Transverse colon (tissue), 4 donors: ENCODE data around the gene SPATA24. TPM values are rescaled to one million over a fixed set of nuclear protein-coding genes. Genes with fewer than 3 reads are reported as not detected.

Source experiments
- DNase-seq: peaks from one replicate; pipeline ENCODE4 v3.0.0-alpha.2; 2019
- H3K27ac ChIP-seq, 4 donors: fragments of 200-600 bp; sonication (generic); 2 replicates each; pipeline ENCODE4 v1.5.1; 2016 to 2018; ENCODE audit warnings: inconsistent platforms in 4 of 4
- H3K27me3 ChIP-seq: fragments of 200-600 bp; sonication (generic); 2 replicates; pipeline ENCODE4 v1.5.1; 2017; ENCODE audit warnings: inconsistent platforms
- H3K36me3 ChIP-seq, 4 donors: fragments of 200-600 bp; sonication (generic); 2 replicates each; pipeline ENCODE4 v1.5.1; 2017 to 2019; ENCODE audit warnings: inconsistent platforms in 4 of 4
- H3K4me1 ChIP-seq, 4 donors: fragments of 200-600 bp; sonication (generic); 2 replicates each; pipeline ENCODE4 v1.5.1; 2017 to 2020; ENCODE audit warnings: inconsistent platforms in 4 of 4
- H3K4me3 ChIP-seq, 4 donors: fragments of 200-600 bp; sonication (generic); 1 replicate in 1 of 4; 2 replicates in 3 of 4; pipeline versions ENCODE4 v1.5.1 to v1.6.1; 2017 to 2019; ENCODE audit warnings: inconsistent platforms in 4 of 4
- H3K9me3 ChIP-seq, 2 donors: fragments of 200-600 bp; sonication (generic); 2 replicates each; pipeline ENCODE4 v1.5.1; 2017 to 2019; ENCODE audit warnings: inconsistent platforms in 2 of 2
- CTCF ChIP-seq, 5 experiments: fragments of 200-600 bp in 3 of 5; fragments of 450-650 bp in 2 of 5; sonication (generic) in 3 of 5; IDR thresholded peaks; 1 replicate in 2 of 5; 2 replicates in 3 of 5; pipeline ENCODE4 v1.5.1; 2016 to 2017; ENCODE audit warnings: antibody characterized with exemption in 5 of 5, inconsistent platforms in 3 of 5, mild to moderate bottlenecking in 2 of 5, moderate library complexity in 1 of 5
- EP300 ChIP-seq: sonication (generic); formaldehyde crosslinking; IDR thresholded peaks from one replicate; pipeline ENCODE4 v1.6.1; 2017; ENCODE audit warnings: antibody characterized with exemption, low read depth
- POLR2A ChIP-seq: fragments of 450-650 bp; IDR thresholded peaks from one replicate; pipeline ENCODE4 v1.6.1; 2016; ENCODE audit warnings: antibody characterized with exemption, mild to moderate bottlenecking, moderate library complexity
- POLR2AphosphoS5 ChIP-seq, 3 donors: sonication (generic); formaldehyde crosslinking; IDR thresholded peaks; one replicate each; pipeline ENCODE4 v1.6.1; 2016; ENCODE audit warnings: antibody characterized with exemption in 3 of 3
- WGBS, 2 donors: methylation state at CpG; one replicate each; pipeline ENCODE4 v1.1.5; 2018; ENCODE audit warnings: low coverage in 1 of 2; 5-methylcytosine and 5-hydroxymethylcytosine counted together
- in situ Hi-C, 4 donors: fragments of 200-750 bp; cut with MboI; loops; one replicate each; pipeline versions ENCODE4 v1.15.0 to v1.15.1; 2017; ENCODE audit warnings: low sequenced_read_pairs in 3 of 4, low pct_ligation_motif_present in 1 of 4, low pct_unique_long_range_greater_than_20kb in 1 of 4
- intact Hi-C: fragments of 100-400 bp; cut with DNase I; formaldehyde crosslinking; loops from one replicate; pipeline ENCODE4 v1.15.1; 2023; ENCODE audit warnings: low total_unique reads
- total RNA-seq, 4 donors: library from RNA; depleted of rRNA; stranded (reverse); fragments of >200 nt; gene quantifications; one replicate each; pipeline ENCODE4 v1.1.0, GENCODE V29; 2016

SPATA24 gene
- total RNA-seq, 4 donors from 2014 or later: 3.0 TPM; not detected in 2

DNA sequence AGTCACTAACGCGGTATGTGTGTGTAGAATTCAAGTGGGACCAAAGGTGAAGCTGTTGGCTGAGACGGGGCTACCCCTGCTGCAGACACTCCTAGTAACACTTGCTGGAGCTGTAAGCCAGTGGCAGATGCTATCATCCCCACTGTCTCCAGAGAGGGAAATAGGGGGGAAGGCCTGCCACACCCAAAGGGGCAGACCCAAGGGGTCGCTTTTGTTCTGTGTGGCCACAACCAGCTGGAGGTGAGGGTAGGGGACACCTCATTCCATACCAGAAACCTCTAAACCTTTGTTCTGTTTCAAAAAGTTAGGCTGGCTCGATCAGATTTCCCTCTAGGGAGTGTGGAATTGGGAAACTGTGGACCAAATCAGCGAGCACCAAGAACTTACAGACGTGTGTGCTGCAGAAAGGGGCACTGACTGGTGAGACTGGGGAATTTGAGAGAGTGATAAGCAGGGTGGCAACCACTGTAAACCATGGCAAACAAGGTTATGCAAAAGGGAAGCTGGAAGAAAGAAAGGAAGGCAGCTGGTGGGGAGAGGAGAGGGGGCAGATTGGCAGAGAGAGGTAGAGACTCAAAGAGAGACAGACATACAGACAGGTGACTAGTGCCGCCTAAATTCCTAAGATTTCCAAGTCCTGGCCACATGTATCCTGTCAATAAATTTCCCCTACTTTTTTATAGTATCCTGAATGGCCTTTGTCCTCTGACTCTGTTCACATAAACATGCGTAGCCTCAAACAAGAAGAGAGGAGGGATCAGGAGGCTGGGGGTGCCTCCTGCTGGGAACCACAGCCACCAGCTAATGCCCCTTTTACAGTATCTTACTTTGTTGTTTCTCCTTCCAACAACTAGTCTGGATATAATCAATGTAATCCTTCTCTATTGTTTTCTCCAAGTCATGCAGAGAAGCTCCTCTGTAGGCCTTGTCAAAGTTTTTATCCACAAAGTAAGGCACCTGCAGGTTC is 15.6 kb upstream of the SPATA24 start:
- Histone ChIP-seq H3K4me1 (peaks cover 28 to 54% (median 37%) of the 10 kb centered on the region in 4 donors), H3K9me3 (no peaks in the 10 kb centered on the region), H3K27me3 (no peaks in the 10 kb centered on the region), H3K36me3 (no peaks in the 10 kb centered on the region), H3K27ac (peak overlapping the region; percentile 35 to 74 (median 60)), H3K4me3 (no peak overlapping the region)
- 50 to 65% methylated on average over 6 to 9 of the region's 9 CpGs for WGBS, 2 donors
- DNase-seq: peak; percentile 38
- in situ Hi-C loops: loop anchor here in 3 of 4 donors (5.0 to 10.0 kb wide), 3 partner anchors 85 to 98 kb away; no protein-coding TSS in a partner anchor
- TF ChIP-seq CTCF (IDR thresholded peaks at IDR 0.05) (peak in 2 of 5 experiments; percentile 10 to 22), POLR2AphosphoS5 (IDR thresholded peaks at IDR 0.05) (no peak), EP300 (no peak), POLR2A (no peak)
- intact Hi-C loops: loop anchor here (5.0 to 10.0 kb wide), 2 partner anchors 93 to 345 kb away; no protein-coding TSS in a partner anchor

GRCh38 chr5:139418793-139419192 is 14.9 kb upstream of the SPATA24 start:
- H3K36me3 ChIP-seq: no peaks in the 10 kb centered on the region
- in situ Hi-C loops: no loop called here
- WGBS, 2 donors: 70% methylated on average over 1 of the region's 1 CpG
- no peak for TF ChIP-seq POLR2AphosphoS5 (IDR thresholded peaks at IDR 0.05)
- no peak for TF ChIP-seq EP300
- TF ChIP-seq POLR2A: no peak
- TF ChIP-seq CTCF (IDR thresholded peaks at IDR 0.05): no peak
- H3K4me3 ChIP-seq: no peak overlapping the region
- H3K27me3 ChIP-seq: no peaks in the 10 kb centered on the region
- H3K9me3 ChIP-seq: no peaks in the 10 kb centered on the region
- DNase-seq: no peak
- intact Hi-C loops: no loop called here
- H3K27ac ChIP-seq: peak overlapping the region; percentile 35 to 74 (median 60)
- H3K4me1 ChIP-seq: peaks cover 35 to 58% (median 39%) of the 10 kb centered on the region in 4 donors

DNA sequence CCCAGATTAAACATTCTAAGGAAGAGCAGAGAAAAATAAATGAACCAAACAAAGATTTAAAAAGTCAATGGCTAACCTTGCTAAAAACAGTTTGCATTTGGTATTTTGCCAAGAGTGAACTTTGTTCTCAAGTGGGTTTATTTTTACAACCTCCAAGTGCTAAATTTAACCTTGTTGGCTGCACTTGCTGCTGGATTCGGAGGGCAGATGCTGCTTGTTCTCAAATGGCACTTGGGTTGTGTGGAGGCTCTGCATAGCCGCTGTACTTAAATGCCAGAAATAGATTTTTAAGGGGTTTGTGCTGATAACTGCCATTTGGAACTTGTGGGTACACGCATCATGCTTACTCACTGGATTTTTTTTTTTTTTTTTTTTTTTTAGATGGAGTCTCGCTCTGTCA is 13.3 kb upstream of the SPATA24 start:
- 36 to 49% methylated on average over 2 to 4 of the region's 4 CpGs for WGBS, 2 donors
- Histone ChIP-seq H3K4me1 (peaks cover 35 to 58% (median 39%) of the 10 kb centered on the region in 4 donors), H3K27ac (peak overlapping the region; percentile 4 to 74 (median 59)), H3K36me3 (no peaks in the 10 kb centered on the region), H3K27me3 (no peaks in the 10 kb centered on the region), H3K4me3 (no peak overlapping the region), H3K9me3 (no peaks in the 10 kb centered on the region)
- peak in 2 of 3 donors; percentile 6 to 18 for TF ChIP-seq POLR2AphosphoS5 (IDR thresholded peaks at IDR 0.05)
- no peak for TF ChIP-seq CTCF (IDR thresholded peaks at IDR 0.05)
- TF ChIP-seq EP300: no peak
- no peak for TF ChIP-seq POLR2A
- in situ Hi-C loops: no loop called here
- intact Hi-C loops: no loop called here
- no peak for DNase-seq

DNA sequence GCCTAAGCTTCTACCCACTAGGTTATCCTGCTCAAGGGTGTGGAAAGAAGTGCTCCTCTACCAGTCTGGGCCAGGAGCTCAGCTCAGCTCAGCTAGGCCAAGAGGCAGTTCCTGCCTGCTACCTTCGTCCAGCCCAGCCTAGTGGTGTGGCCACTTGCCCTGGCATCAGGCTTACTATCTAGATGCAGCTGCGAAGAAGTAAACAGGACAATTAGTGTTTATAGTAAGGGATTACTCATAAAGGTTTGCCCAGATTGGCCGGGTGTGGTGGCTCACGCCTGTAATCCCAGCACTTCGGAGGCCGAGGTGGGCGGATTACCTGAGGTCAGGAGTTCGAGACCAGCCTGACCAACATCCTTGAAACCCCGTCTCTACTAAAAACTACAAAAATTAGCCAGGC is 12.8 kb upstream of the SPATA24 start:
- H3K4me3 ChIP-seq: no peak overlapping the region
- no peaks in the 10 kb centered on the region for H3K36me3 ChIP-seq
- peak overlapping the region; percentile 27 to 74 (median 59) for H3K27ac ChIP-seq
- no peaks in the 10 kb centered on the region for H3K27me3 ChIP-seq
- TF ChIP-seq POLR2AphosphoS5 (IDR thresholded peaks at IDR 0.05) (peak in 2 of 3 donors; percentile 69 to 88), CTCF (IDR thresholded peaks at IDR 0.05) (no peak), EP300 (no peak), POLR2A (peak; percentile 71)
- 68% methylated on average over 9 of the region's 9 CpGs; no CpG with 5 or more reads in 1 of the 2 donors for WGBS, 2 donors
- DNase-seq: peak; percentile 73
- intact Hi-C loops (no loop called here), in situ Hi-C loops (no loop called here)
- no peaks in the 10 kb centered on the region for H3K9me3 ChIP-seq
- H3K4me1 ChIP-seq: peaks cover 35 to 58% (median 39%) of the 10 kb centered on the region in 4 donors
